Neural cell (in vitro differentiated cells): Measurements from ENCODE around the gene RPS6KA5.

Experiments
- EZH2 ChIP-seq: fragments of 200-600, 300-800 bp; shearing (Covaris generic), sonication (generic); IDR thresholded peaks from 2 replicates; pipeline ENCODE4 v1.6.1; 2014; ENCODE audit warnings: antibody characterized with exemption, low read length, borderline replicate concordance, mild to moderate bottlenecking; ENCODE audit not compliant: insufficient read depth, poor library complexity, severe bottlenecking
- TF ChIP-seq, protein P1 (sequence below): fragments of 450-650 bp; IDR thresholded peaks from 2 replicates; pipeline ENCODE4 v1.5.1; 2014; ENCODE audit warnings: antibody characterized with exemption, mild to moderate bottlenecking, moderate library complexity; ENCODE audit not compliant: poor library complexity, severe bottlenecking

DNA sequence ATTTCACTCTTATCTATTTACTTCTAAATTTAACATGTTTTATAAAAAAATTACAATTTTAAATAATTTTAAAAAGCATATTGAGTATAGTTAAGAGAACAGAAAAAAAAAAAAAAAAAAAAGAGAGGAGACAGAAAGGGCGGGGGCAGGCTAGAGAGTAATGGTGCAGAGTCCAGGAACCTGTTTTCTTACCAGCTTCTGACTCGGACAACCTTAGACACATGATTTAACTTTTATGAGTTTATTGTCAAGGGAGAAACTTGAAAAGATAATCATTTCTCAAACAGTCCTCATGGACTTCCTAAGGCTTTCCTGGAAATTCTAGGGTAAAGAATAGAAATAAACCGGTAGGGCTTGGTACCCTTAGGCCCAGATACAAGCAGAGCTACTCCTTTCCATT lies 84.3 kb downstream of the RPS6KA5 start:
- TF ChIP-seq, protein P1, sequence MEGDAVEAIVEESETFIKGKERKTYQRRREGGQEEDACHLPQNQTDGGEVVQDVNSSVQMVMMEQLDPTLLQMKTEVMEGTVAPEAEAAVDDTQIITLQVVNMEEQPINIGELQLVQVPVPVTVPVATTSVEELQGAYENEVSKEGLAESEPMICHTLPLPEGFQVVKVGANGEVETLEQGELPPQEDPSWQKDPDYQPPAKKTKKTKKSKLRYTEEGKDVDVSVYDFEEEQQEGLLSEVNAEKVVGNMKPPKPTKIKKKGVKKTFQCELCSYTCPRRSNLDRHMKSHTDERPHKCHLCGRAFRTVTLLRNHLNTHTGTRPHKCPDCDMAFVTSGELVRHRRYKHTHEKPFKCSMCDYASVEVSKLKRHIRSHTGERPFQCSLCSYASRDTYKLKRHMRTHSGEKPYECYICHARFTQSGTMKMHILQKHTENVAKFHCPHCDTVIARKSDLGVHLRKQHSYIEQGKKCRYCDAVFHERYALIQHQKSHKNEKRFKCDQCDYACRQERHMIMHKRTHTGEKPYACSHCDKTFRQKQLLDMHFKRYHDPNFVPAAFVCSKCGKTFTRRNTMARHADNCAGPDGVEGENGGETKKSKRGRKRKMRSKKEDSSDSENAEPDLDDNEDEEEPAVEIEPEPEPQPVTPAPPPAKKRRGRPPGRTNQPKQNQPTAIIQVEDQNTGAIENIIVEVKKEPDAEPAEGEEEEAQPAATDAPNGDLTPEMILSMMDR = no peak
- TF ChIP-seq EZH2 = no peak
